GM06990 (cell line): ENCODE measurements around the gene GHRHR.

Experiments
- DNase-seq: peaks from one replicate; pipeline ENCODE4 v3.0.0-alpha.2; 2011; ENCODE audit not compliant: insufficient read length; ENCODE audit errors: extremely low read depth
- H3K27me3 ChIP-seq: replicated peaks from 2 replicates; pipeline ENCODE4 v1.6.0; 2011; ENCODE audit warnings: low read length; ENCODE audit not compliant: control insufficient read depth, insufficient read depth
- H3K36me3 ChIP-seq: 2 replicates; pipeline ENCODE4 v1.5.1; 2011; ENCODE audit warnings: low read length; ENCODE audit not compliant: control insufficient read depth, insufficient read depth
- H3K4me3 ChIP-seq: replicated peaks from 2 replicates; pipeline ENCODE4 v1.5.1; 2011; ENCODE audit warnings: low read depth, mild to moderate bottlenecking, control low read depth, low read length
- CTCF ChIP-seq: IDR thresholded peaks from 2 replicates; pipeline ENCODE4 v1.5.1; 2011; ENCODE audit warnings: low read length, control low read depth, mild to moderate bottlenecking, inconsistent platforms; ENCODE audit not compliant: insufficient read depth, poor library complexity, severe bottlenecking

Gene GHRHR

DNA sequence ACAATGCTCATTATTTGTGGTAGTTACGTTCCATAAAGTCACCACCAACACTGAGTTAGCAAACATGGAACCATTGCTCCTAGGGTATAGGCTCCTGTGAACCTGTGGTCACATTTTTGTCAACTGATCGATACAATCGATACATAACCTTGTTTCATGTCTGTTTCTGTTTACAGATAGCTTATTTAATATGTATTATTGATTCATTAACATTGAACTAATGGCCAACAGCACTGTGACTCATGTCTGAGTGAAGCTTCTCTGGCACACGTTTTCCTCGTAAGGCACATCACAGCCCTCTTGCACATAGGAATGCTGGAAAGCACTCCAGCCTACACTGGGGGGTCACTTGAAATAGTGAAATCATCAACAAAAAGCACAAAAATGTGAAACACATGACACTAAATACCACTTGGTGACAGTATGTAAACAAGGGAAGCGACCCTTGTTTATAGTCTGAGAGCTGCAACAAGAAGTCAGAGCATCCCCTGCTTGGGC is 27.0 kb downstream of the GHRHR start:
- no peaks in the 10 kb centered on the region for H3K36me3 ChIP-seq
- TF ChIP-seq CTCF: no peak
- no peaks in the 10 kb centered on the region for H3K27me3 ChIP-seq
- H3K4me3 ChIP-seq: no peak overlapping the region
- no peak for DNase-seq

GRCh38 chr7:30992414-30992813 is 28.7 kb downstream of the GHRHR start:
- no peaks in the 10 kb centered on the region for H3K27me3 ChIP-seq
- no peak overlapping the region for H3K4me3 ChIP-seq
- no peak for DNase-seq
- TF ChIP-seq CTCF: no peak
- H3K36me3 ChIP-seq: no peaks in the 10 kb centered on the region

DNA sequence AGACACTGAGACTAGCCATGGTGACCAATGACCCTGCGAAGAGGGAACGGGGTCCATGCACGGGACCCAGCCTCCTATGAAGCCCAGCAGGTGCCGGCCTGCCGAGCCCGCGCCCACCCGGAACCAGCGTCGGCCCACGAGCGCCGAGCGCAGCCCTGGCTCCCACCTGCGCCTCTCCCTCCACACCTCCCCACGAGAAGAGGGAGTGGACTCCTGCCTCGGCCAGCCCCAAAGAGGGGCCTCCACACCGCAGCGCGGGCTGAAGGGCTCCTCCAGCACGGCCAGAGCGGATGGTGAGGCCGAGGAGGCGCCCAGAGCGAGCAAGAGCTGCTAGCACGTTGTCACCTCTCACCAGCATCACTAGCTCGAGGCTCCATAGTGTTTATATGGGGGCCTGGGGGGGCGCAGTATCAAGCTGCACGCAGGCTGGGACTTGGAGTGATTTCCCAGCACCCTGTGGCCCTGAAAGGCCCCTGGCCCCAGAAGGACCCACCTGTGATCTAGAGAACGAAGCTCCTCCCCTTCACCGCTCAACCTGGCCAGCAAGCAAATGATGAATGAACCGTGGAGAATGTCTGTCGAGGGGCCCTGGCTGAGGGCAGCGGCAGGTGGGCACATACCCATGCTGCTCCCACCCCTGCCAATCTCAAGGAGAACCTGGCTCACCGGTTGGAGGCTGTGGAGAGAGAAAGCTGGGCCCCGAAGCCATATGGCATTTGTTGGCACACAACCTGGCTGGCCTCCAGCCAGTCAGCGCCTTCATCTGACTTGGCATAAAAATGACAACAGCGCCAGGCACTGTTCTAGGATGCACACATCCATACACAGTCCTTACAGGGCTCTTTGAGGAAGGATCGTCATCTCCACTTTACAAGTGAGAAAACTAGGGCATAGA is 30.7 kb downstream of the GHRHR start:
- H3K36me3 ChIP-seq: no peaks in the 10 kb centered on the region
- DNase-seq: no peak
- H3K27me3 ChIP-seq: no peaks in the 10 kb centered on the region
- H3K4me3 ChIP-seq: no peak overlapping the region
- no peak for TF ChIP-seq CTCF

- no peak for TF ChIP-seq CTCF
- no peaks in the 10 kb centered on the region for H3K27me3 ChIP-seq
- DNase-seq: no peak
- no peak overlapping the region for H3K4me3 ChIP-seq
- H3K36me3 ChIP-seq: no peaks in the 10 kb centered on the region
Measured at GRCh38 chr7:30995536-30995935, 31.8 kb downstream of the GHRHR start.

DNA sequence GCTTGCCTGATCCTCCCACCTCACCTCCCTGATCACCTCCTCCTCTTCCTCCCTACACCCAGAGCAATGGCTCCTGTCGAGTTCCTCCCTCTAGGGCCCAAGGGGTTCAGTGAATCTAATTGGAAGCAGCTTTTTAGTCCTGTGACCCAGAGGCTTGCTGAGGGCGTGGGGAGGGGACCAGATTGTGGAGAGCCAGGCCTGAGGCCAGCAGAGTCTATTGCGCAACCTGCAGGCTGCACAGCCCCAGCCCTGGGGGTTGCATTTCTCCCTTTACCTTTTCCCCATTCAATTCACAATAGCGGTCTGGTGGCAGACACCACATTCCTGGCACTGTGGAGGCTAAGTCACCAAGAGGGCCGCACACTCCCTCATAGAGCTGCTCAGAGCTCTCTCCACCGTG is 32.5 kb downstream of the GHRHR start:
- Histone ChIP-seq H3K36me3 (no peaks in the 10 kb centered on the region), H3K4me3 (no peak overlapping the region), H3K27me3 (no peaks in the 10 kb centered on the region)
- no peak for DNase-seq
- TF ChIP-seq CTCF: no peak
